Liver (tissue), 9 donors: ENCODE data around the gene PDLIM5. TPM values are rescaled to one million over a fixed set of nuclear protein-coding genes. Genes with fewer than 3 reads are reported as not detected.

ENCODE experiments used
- DNase-seq: peaks from one replicate; pipeline ENCODE4 v3.0.0-alpha.2; 2017; ENCODE audit warnings: low spot score
- H3K27ac ChIP-seq, 2 donors: one replicate each; pipeline ENCODE4 v1.7.0; 2013; ENCODE audit warnings: inconsistent platforms in 2 of 2, low read length in 2 of 2, control low read depth in 1 of 2, low read depth in 1 of 2, mild to moderate bottlenecking in 1 of 2
- H3K27me3 ChIP-seq, 4 donors: one replicate each; pipeline versions ENCODE4 v1.6.1 to v1.7.0; 2013; ENCODE audit warnings: low read length in 3 of 4, inconsistent platforms in 1 of 4, mild to moderate bottlenecking in 1 of 4, moderate library complexity in 1 of 4; ENCODE audit not compliant: control insufficient read depth in 4 of 4, insufficient read depth in 4 of 4
- H3K36me3 ChIP-seq, 4 donors: one replicate each; pipeline versions ENCODE4 v1.6.1 to v1.7.0; 2013; ENCODE audit warnings: low read length in 3 of 4, mild to moderate bottlenecking in 3 of 4, low read depth in 1 of 4, moderate library complexity in 1 of 4; ENCODE audit not compliant: control insufficient read depth in 4 of 4, insufficient read depth in 3 of 4
- H3K4me1 ChIP-seq, 4 donors: one replicate each; pipeline versions ENCODE4 v1.6.1 to v1.7.0; 2013; ENCODE audit warnings: low read length in 3 of 4, mild to moderate bottlenecking in 3 of 4, moderate library complexity in 1 of 4; ENCODE audit not compliant: control insufficient read depth in 4 of 4, insufficient read depth in 4 of 4
- H3K4me3 ChIP-seq, 3 donors: one replicate each; pipeline versions ENCODE4 v1.6.1 to v1.7.0; 2013; ENCODE audit warnings: low read length in 3 of 3, control low read depth in 1 of 3, low read depth in 1 of 3, mild to moderate bottlenecking in 1 of 3
- H3K9ac ChIP-seq, 2 donors: one replicate each; pipeline ENCODE4 v1.7.0; 2013; ENCODE audit warnings: low read length in 2 of 2, mild to moderate bottlenecking in 2 of 2, moderate library complexity in 2 of 2, control low read depth in 1 of 2, low read depth in 1 of 2
- H3K9me3 ChIP-seq, 4 donors: one replicate each; pipeline versions ENCODE4 v1.6.1 to v1.7.0; 2013; ENCODE audit warnings: low read length in 3 of 4; ENCODE audit not compliant: control insufficient read depth in 4 of 4
- EGR1 ChIP-seq, 2 donors: IDR thresholded peaks; 2 replicates each; pipeline ENCODE4 v1.6.1; 2016 to 2018; ENCODE audit warnings: antibody characterized with exemption in 2 of 2, low read depth in 2 of 2
- FOXA1 ChIP-seq: IDR thresholded peaks from 2 replicates; pipeline ENCODE4 v1.6.1; 2016; ENCODE audit warnings: antibody characterized with exemption
- FOXA2 ChIP-seq: IDR thresholded peaks from 2 replicates; pipeline ENCODE4 v1.6.1; 2016; ENCODE audit warnings: antibody characterized with exemption
- GABPA ChIP-seq, 2 donors: IDR thresholded peaks in 1 of 2; conservative IDR thresholded peaks in 1 of 2; 2 replicates each; pipeline ENCODE4 v1.6.1; 2016; ENCODE audit warnings: antibody characterized with exemption in 2 of 2, mild to moderate bottlenecking in 1 of 2, moderate library complexity in 1 of 2
- HNF4A ChIP-seq, 2 donors: conservative IDR thresholded peaks; 2 replicates each; pipeline ENCODE4 v1.6.1; 2016; ENCODE audit warnings: antibody characterized with exemption in 2 of 2, mild to moderate bottlenecking in 2 of 2
- HNF4G ChIP-seq: IDR thresholded peaks from 2 replicates; pipeline ENCODE4 v1.6.1; 2016; ENCODE audit warnings: antibody characterized with exemption
- JUND ChIP-seq, 2 donors: IDR thresholded peaks; 2 replicates each; pipeline ENCODE4 v1.6.1; 2016; ENCODE audit warnings: antibody characterized with exemption in 2 of 2
- MAX ChIP-seq: IDR thresholded peaks from 2 replicates; pipeline ENCODE4 v1.6.1; 2016; ENCODE audit warnings: antibody characterized with exemption
- NR2F2 ChIP-seq: IDR thresholded peaks from 2 replicates; pipeline ENCODE4 v1.6.1; 2016; ENCODE audit warnings: antibody characterized with exemption
- RAD21 ChIP-seq, 2 donors: IDR thresholded peaks; 2 replicates each; pipeline ENCODE4 v1.6.1; 2016; ENCODE audit warnings: antibody characterized with exemption in 2 of 2, mild to moderate bottlenecking in 2 of 2
- RXRA ChIP-seq, 2 donors: IDR thresholded peaks; 2 replicates each; pipeline ENCODE4 v1.6.1; 2017 to 2018; ENCODE audit warnings: antibody characterized with exemption in 2 of 2, mild to moderate bottlenecking in 1 of 2
- SP1 ChIP-seq: IDR thresholded peaks from 2 replicates; pipeline ENCODE4 v1.6.1; 2018; ENCODE audit warnings: antibody characterized with exemption, mild to moderate bottlenecking
- TAF1 ChIP-seq: conservative IDR thresholded peaks from 2 replicates; pipeline ENCODE4 v1.6.1; 2016; ENCODE audit warnings: antibody characterized with exemption, mild to moderate bottlenecking
- YY1 ChIP-seq: IDR thresholded peaks from 2 replicates; pipeline ENCODE4 v1.6.1; 2016; ENCODE audit warnings: antibody characterized with exemption, mild to moderate bottlenecking
- ZBTB33 ChIP-seq: IDR thresholded peaks from 2 replicates; pipeline ENCODE4 v1.6.1; 2016; ENCODE audit warnings: antibody characterized with exemption
- polyA plus RNA-seq, 2 donors: library from polyadenylated mRNA; stranded (reverse) in 1 of 2; unstranded in 1 of 2; fragments of 200-250 nt in 1 of 2; fragments of >200 nt in 1 of 2; fragmentation: Nextera tagmentation in 1 of 2; extraction: Ambion mirVana in 1 of 2; gene quantifications; one replicate each; pipeline versions ENCODE4 v1.2.1 to v1.2.3, GENCODE V29; 2013 to 2015
- total RNA-seq, 2 donors: library from RNA; depleted of rRNA; stranded (reverse); fragments of >200 nt; gene quantifications; one replicate each; pipeline ENCODE4 v1.2.3, GENCODE V29; 2014
- TF ChIP-seq, protein P1 (sequence below): IDR thresholded peaks from 2 replicates; pipeline ENCODE4 v1.6.1; 2016; ENCODE audit warnings: antibody characterized with exemption, mild to moderate bottlenecking
- TF ChIP-seq, protein P2 (sequence below): IDR thresholded peaks from 2 replicates; pipeline ENCODE4 v1.6.1; 2016; ENCODE audit warnings: antibody characterized with exemption
- TF ChIP-seq, protein P3 (sequence below): fragments of 150-350 bp; IDR thresholded peaks from 2 replicates; pipeline ENCODE4 v1.5.1; 2017; ENCODE audit warnings: improper control_type of control experiment, low read depth, low read length; ENCODE audit not compliant: missing input control
- donor health status: healthy.
- donor health status: healthy.
- donor health status: healthy.
- donor health status: healthy.
- donor health status: healthy.

Gene PDLIM5
- total and polyA plus RNA-seq, 4 donors, result 19.1 to 114 (median 67.8) TPM

- no peak for TF ChIP-seq FOXA2
- TF ChIP-seq RAD21 (IDR thresholded peaks at IDR 0.05), result no peak
- TF ChIP-seq TAF1, result no peak
- TF ChIP-seq, protein P1, sequence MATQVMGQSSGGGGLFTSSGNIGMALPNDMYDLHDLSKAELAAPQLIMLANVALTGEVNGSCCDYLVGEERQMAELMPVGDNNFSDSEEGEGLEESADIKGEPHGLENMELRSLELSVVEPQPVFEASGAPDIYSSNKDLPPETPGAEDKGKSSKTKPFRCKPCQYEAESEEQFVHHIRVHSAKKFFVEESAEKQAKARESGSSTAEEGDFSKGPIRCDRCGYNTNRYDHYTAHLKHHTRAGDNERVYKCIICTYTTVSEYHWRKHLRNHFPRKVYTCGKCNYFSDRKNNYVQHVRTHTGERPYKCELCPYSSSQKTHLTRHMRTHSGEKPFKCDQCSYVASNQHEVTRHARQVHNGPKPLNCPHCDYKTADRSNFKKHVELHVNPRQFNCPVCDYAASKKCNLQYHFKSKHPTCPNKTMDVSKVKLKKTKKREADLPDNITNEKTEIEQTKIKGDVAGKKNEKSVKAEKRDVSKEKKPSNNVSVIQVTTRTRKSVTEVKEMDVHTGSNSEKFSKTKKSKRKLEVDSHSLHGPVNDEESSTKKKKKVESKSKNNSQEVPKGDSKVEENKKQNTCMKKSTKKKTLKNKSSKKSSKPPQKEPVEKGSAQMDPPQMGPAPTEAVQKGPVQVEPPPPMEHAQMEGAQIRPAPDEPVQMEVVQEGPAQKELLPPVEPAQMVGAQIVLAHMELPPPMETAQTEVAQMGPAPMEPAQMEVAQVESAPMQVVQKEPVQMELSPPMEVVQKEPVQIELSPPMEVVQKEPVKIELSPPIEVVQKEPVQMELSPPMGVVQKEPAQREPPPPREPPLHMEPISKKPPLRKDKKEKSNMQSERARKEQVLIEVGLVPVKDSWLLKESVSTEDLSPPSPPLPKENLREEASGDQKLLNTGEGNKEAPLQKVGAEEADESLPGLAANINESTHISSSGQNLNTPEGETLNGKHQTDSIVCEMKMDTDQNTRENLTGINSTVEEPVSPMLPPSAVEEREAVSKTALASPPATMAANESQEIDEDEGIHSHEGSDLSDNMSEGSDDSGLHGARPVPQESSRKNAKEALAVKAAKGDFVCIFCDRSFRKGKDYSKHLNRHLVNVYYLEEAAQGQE, result no peak
- TF ChIP-seq, protein P2, sequence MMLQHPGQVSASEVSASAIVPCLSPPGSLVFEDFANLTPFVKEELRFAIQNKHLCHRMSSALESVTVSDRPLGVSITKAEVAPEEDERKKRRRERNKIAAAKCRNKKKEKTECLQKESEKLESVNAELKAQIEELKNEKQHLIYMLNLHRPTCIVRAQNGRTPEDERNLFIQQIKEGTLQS, result no peak
- TF ChIP-seq GABPA (IDR thresholded peaks at IDR 0.05 in 1 of 2, conservative IDR thresholded peaks at IDR 0.05 in 1 of 2), result no peak
- TF ChIP-seq, protein P3, sequence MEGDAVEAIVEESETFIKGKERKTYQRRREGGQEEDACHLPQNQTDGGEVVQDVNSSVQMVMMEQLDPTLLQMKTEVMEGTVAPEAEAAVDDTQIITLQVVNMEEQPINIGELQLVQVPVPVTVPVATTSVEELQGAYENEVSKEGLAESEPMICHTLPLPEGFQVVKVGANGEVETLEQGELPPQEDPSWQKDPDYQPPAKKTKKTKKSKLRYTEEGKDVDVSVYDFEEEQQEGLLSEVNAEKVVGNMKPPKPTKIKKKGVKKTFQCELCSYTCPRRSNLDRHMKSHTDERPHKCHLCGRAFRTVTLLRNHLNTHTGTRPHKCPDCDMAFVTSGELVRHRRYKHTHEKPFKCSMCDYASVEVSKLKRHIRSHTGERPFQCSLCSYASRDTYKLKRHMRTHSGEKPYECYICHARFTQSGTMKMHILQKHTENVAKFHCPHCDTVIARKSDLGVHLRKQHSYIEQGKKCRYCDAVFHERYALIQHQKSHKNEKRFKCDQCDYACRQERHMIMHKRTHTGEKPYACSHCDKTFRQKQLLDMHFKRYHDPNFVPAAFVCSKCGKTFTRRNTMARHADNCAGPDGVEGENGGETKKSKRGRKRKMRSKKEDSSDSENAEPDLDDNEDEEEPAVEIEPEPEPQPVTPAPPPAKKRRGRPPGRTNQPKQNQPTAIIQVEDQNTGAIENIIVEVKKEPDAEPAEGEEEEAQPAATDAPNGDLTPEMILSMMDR, result no peak
- TF ChIP-seq JUND (IDR thresholded peaks at IDR 0.05), result no peak
- no peak for TF ChIP-seq EGR1 (IDR thresholded peaks at IDR 0.05; ENCODE audit: low read depth in 2 of 2)
- TF ChIP-seq ZBTB33, result no peak
- no peak for TF ChIP-seq FOXA1
- TF ChIP-seq MAX, result no peak
- no peak for TF ChIP-seq NR2F2
- no peak for TF ChIP-seq HNF4A (conservative IDR thresholded peaks at IDR 0.05)
- no peak for TF ChIP-seq SP1
- no peak for TF ChIP-seq YY1
- TF ChIP-seq HNF4G, result no peak
- no peak for TF ChIP-seq RXRA (IDR thresholded peaks at IDR 0.05)
- no peaks in the 10 kb centered on the region for H3K9me3 ChIP-seq
- H3K9ac ChIP-seq, result no peak overlapping the region
- H3K27ac ChIP-seq, result no peak overlapping the region
- H3K4me3 ChIP-seq, result no peak overlapping the region
- no peaks in the 10 kb centered on the region for H3K27me3 ChIP-seq
- no peaks in the 10 kb centered on the region for H3K36me3 ChIP-seq
- peaks cover 3 to 33% (median 17%) of the 10 kb centered on the region in 4 donors for H3K4me1 ChIP-seq
- no peak for DNase-seq
Measured at GRCh38 chr4:94409962-94410361, 41.8 kb upstream of the PDLIM5 start.
